ENCODE measurements around the gene POU2F3.

DNA sequence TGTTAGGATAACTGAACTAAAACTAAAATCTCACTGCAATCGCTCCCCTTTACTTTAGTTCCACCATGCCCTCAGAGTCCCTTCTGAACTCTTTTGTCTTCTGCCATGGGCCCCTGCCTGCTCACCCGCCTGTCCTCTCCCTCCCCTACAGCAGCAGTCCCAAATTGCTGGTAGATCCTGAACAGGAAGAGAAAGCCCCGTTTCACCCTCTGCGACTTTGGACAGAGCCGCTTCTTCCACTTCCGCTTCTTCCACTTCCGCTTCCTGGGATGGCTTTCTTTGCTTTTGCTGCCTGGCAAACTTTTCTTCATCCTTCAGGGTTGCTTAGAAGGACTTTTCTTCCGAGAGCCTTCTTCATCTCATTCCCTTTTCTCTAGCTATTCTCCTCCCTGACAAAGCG lies 49.5 kb downstream of the POU2F3 start:
- no peak for TF ChIP-seq CTCF (IDR thresholded peaks at IDR 0.05; ENCODE audit: low read depth, low read length)
- TF ChIP-seq, protein P1, sequence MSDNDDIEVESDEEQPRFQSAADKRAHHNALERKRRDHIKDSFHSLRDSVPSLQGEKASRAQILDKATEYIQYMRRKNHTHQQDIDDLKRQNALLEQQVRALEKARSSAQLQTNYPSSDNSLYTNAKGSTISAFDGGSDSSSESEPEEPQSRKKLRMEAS (IDR thresholded peaks at IDR 0.05; ENCODE audit: low read depth, low read length), result no peak

All from NB4 (cell line).